ENCODE data around the gene ISM1.

Gene ISM1

DNA sequence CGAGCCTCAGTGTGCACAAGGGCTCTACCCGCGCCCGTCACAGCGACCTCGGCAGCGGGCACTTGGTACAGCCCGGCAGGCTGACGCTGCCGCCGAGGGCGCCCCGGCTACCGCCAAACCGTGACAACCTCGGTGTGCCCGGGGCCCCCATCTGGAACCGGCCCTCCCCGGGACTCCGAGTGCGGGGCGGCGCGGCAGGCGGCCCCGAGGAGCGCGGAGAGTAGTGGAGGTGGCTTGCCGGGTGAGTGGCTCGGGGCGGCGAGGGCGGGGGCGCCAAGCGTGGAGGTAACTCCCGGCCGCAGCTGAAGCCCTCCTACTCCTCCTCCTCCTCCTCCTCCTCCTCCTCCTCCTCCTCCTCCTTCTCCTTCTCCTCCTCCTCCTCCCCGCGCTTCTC lies at the start of gene ISM1:
Gene ISM1, plus strand, starts transcription at position 371 of the 394 bp plus-strand sequence. CDS start 503 bp downstream, outside the sequence.
- DNase-seq = peak; percentile 44

DNA sequence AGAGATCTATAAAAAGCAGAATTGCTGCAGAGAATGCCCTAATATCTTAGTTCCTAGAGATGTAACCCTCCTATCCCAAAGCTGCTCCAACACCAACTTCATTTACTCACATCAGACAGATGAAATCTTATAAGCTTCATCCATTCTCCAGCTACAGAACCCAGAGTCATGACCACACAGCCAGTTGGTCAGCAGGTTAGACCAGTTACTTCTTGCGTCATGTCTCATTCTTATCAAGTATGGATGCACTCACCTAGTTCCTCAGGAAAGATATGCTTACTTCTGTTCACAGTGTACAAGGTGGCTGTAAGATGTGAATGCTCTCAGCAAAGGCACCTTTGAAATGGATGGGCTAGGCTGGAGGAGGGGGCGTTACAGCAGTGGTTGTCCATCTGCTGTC lies 47.9 kb upstream of the ISM1 start:
- DNase-seq = no peak

DNA sequence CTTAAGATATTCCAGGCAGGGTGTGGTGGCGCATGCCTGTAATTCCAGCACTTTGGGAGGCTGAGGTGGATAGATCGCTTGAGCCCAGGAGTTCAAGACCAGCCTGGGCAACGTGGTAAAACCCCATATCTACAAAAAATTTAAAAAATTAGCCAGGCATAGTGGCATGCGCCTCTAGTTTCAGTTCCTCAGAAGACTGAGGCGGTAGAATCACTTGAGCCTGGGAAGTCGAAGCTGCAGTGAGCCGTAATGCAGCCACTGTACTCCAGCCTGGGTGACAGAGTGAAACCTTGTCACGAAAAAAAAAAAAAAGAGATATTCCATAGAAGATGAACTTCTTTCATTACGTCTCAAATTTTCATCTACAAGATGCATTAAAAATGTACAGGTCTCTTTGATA lies 46.7 kb upstream of the ISM1 start:
- no peak for DNase-seq

DNA sequence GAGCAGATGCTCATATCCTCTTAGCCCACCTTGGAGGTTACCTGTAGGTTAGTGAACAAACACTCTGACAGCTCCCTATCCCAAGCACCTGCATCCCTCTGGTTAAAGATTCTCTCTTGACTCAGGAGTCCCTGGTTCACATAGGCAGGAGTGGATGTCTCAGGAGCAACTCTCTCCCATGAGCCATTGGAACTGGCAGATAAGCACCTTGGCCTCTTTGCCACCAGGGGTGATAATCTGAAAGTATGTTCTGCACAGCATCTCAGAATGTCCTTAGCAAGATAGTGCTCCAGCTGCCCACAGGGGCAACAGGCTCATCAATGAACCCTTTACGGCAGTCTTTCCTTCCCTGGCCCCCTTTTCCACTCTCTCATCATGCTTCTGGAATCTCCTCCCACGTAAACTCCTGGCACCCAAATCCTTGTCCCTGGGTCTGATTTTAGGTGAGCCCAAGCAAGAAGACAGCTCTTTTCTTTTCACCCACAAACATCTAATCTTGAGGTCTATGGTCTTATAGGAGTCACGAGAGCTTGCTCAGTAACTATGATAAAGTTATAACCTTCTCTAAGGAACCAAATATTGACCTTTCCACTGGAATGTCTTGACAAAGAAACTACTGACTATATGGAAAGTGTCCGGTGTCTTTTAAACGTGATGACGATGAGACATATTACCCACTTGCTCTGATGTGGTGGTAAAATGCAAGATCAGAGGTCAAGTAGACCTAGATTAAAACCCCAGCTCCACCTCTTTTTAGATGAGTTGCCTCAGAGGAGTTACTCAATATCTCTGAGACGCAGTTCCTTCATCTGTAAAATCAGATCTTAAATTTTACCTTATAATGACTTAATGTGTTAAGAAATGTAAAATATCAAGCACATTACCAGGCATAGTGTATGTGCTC lies 39.8 kb upstream of the ISM1 start:
- DNase-seq = no peak

DNA sequence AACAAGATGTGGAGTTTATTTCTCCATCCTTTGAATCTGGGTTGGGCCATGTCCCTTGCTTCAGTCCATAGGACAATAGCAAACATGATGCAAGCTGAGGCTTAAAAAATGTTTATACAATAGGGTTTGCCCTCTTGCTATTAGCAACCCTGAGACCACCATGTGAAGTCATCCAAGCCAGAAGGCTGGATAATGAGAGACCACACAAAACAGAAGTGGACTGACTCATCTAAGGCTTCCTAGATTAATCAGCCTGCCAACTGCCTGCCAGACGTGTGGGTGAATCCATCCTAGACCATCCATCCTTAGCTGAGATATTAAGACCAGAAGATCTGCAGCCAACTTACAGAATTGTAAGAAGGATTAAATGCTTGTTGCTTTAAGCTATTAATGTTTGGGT lies 38.1 kb upstream of the ISM1 start:
- DNase-seq = no peak

DNA sequence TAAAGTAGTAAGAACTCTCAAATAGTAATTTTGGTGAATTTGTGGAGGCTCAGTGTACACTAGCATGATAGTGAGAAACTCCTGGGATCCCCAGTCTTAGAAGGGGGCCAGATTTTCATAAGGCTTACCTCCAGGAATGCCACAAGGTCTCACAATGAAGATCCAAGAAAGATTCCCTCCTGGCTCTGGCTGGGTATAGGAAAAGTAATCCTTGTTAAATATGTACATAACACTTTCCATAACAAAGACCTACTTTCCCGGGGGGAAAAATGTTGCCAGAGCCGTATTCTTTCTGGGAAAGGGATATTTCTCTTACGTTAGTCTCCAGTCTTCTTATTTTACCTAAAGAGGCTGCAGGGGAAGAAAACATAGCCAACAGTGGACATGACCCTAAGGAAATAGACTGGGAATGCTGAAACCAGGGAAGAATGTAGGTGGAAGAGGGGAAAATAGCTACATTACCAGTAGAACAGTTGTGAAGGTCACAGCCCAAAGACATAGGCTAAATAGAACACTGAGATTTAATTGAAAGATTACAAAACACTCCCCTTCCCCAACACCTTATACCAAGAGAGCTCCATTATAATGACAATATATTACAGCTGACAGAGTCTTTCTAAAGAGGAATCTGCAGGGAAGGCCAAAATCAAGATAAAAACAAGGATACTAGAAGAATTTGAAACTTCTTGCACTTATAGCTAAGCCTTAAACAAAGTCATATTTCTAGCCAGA lies 34.9 kb upstream of the ISM1 start:
- no peak for DNase-seq

DNA sequence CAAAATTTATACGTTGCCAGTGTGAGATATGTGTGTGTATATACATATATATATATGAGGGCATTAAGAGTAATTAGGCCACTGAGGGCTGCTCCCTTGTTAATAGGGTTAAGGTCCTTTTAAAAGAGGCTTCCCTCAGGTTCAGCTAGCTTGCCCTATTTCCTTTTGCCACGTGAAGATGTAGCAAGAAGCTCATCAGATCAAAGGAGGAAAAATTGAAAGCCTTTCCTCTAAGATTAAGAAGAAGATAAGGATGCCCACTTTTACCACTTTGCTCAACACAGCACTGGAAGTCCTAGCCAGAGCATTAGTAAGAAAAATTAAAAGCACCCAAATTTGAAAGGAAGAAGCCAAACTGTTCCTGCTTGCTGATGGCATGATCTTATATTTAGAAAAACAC lies 33.2 kb upstream of the ISM1 start:
- no peak for DNase-seq

DNA sequence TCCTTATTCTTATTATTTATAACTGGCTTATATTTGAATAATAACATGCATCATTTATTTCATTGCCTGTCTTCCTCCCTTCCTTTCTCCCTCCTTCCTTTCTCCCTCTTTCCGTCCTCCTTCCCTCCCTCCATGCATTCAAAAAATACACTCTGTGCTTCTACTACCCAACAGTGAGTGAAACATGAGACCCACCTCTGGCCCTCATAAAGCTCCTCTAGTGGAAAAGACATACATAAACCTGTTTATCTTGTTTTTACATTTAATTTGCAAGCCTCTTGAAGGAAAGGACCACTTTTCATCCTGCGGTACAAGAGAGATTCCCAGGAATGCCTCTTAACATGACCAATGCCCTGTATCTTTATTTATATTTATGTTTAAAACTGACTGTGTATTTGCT lies 21.8 kb upstream of the ISM1 start:
- no peak for DNase-seq

DNA sequence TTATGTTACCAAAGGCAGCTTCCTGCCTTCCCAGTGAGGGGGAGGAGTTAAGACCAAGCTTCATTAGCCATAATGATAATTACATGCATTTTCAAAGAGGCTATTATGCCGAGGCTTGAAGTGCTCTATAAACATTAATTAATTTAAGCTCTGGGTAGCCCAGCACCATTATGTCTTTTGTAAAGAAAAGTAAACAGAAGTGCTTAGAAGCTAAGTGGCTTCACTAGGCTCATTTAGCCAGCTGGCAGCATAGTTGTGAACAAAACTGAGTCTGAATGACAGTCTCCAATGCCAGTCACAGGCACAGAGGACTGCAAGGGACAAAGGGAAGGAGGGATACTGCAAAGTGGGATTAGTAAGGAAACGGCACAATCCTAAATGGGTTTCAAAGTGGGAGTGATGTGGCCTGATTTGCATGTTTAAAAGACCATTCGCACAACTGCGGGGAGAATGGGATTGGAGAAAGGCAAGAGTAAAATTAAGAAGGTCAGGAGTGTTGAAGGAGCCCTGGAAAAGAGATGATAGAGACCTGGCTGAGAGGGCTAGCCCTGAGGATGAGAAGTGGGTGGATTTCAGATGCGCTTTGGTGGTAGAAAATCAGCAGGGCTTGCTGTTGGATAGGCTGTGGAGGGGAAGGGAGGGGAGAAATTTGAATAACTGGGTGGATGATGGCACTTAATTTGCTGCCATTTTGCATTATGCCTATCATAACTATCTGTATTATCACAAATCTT lies 20.1 kb upstream of the ISM1 start:
- DNase-seq = no peak

DNA sequence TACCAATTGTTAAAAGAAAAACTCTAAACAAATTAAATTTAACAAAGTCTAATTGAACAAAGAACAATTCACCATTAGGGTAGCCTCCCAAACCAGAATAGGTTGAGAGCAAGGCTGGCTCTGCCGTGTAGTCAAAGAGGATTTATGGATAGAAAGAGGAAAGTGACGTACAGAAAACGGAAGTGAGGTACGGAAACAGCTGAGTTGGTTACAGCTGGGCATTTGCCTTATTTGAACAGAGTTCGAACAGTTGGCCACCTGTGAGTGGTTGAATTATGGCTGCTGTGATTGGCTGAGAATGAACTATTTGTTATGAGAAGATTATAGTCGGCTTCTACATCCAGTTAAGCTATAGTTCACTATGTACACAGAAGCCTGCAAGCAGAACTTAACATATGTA lies 18.5 kb upstream of the ISM1 start:
- no peak for DNase-seq

DNA sequence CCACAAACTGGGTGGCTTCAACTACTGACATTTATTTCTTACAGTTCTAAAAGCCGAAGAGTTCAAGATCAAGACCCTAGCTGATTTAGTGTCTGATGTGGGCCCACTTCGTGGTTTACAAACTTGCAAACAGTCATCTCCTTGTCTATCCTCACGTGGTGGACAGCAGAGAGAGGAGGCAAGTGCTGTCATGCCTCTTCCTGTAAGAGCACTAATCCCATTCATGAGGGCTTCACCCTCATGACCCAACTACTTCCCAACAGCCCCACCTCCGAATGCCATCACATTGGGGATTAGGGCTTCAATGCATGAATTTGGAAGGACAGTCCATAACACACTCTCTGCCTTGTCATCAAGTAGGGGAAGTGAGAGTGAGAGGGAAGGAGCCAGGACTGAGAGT lies 15.6 kb upstream of the ISM1 start:
- DNase-seq = no peak

DNA sequence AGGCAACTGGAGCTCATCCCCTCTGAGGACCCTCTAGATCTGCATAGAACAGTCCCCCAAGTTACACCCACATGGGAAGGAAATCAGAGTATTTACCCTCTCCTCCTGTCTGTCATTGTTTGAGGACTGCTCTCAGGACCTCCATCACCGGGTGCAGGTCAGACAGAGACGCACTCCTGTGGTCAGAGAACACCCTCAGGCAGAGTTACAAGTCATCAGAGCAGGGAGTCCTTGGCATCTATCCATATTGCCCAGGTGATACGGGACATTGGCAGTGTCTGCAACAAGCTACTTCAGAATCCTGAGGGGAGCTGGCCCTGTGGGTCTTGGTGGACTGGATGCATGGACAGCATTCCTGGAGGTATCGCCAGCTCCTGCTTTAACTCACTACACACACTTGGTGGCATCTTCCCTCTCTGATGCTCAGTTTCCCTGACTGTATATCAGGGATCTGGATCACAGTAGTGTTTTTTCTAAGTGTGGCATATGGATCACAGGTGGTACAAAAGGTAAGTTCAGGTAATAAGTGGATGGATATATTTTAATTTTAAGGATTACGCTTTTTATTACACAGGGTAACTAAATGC lies 15.1 kb upstream of the ISM1 start:
- no peak for DNase-seq

DNA sequence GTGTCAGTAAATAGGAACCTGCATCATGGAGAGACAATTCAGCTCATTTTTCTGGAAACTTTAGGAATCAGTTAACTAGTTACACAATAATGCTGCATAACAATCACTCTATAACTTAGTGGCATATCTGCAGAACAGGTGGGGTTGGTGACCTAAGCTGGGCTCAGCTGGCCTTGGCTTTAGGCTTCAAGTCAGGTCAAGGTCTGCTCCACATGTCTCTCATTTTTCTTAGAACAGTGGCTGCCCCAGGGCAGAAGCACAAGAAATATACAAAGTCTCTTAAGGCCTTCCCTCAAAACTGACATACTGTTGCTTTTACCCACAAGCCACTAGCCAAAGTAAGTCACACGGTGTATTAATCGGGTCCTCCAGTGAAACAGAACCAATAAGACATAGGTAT lies 14.1 kb upstream of the ISM1 start:
- DNase-seq = no peak

DNA sequence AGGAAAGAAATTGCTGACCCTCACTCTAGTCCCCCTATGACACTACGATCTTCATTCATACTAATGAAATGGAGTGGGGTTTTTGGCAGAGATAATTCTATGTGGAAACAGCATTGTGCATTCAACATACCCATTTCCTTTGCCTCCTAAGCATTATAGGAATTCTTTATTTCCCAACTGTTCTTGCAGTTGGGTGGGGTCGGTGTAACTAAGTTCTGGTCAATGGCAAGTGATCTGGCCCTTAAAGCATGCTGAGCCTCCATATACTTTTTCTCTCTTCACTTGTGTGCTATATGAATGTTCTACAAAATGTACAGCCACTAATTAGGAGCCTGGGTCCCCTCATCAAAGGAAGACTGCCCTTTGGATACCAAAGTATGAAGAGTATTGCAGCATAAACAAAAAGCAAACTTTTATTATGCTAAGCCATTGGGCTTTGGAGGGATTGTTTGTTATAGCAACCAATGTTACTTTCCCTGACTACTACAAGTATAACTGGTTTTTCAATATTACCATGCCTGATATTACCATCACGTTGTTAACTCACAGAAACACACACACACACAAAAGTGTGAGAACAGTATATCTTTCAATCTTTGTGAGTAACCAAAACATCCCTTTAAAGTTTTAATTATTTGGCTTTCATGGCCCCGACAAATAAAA lies 9.0 kb upstream of the ISM1 start:
- no peak for DNase-seq

DNA sequence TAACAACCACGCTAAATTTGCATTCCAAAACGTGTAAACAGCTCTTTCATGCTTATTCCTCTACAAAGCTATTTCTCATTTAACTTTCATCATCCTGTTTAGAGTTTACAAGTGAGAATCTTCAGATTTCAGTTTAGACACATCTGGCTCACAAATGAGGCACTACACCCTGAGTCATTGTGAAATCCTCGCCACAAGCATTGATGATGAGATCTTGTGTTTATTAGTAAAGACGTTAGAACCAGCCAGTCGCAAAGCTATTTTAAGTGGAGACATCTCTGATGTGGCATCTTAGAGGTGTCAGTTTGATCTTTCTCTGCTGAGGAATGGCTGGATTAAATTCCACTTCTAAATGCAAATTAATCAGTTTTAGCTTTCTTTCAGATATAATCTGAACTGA lies 8.3 kb upstream of the ISM1 start:
- no peak for DNase-seq

DNA sequence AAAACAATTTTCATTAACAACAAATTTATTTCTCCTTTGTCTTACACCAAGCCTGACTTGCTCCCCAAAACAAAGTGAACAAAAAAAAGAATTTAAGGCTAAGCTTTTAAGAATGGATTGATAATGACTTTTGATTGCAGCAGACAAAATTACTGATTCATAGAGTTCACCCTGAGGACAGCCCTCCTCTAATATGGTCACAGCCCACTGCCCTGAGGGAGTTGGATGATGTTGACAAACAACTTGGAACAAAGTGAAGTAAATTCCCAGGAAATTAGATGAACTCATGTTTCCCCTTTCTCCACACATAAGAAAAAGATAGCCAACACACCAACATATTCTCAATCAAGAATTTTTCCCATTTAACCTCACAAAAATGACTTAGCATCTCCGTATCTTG lies 7.7 kb upstream of the ISM1 start:
- no peak for DNase-seq

DNA sequence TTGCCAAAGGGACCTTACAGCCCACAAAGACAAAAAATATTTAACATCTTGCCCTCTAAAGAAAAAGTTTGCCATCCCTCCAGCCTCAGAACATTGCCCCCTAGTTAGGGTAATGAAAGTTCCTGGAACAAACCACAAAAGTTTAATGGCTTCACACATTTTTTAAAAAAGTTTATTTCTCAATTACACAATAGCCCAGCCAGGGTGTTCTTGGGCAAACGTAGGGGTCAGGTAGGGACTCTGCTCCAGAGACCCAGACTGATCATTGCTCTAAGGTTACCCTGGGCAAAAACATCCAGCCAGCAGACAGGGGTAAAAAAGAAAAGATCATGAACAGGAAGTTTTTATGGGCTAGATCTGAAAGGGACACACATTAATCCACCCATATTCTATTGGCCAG lies 4.5 kb upstream of the ISM1 start:
- no peak for DNase-seq

DNA sequence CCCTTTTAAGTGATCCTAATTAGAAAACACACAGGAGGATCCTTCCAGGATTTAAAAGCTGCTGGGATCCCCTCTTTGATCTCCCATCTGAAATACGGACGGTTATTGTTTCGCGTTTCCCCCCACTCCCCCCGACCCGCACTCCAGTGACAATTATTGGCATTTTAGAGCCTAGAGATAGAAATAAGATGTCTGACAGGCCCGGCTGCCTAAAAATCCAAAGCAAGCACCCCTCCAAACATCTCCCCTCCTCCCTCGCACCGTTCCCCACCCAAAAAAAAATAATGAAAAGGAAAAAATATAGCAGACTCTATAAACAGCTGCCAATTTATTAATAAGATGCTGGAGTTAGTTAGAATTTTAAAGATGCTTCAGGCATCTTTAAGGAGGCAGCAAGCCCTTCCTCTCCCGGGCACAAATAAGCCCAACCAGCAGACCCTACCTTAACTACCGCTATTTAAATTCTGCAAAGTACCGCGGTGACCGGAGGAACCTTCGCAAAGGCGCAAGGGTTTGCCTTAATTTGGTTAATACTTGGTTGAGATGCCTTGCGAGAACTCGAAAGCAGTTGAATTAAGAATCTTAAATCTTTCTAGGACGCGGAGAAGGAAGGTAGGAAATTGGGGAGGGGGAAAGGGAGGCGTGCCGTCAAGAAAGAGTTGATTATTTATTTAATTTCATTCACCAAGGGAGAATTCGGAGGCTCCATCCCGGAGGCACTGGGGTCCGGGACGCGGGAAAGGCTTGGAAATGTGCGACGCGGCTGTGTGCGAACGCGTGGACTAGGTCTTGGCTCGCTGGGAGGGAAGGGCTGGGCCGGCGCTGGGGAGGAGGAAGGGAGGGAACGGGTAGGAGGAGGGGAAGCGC lies 1.5 kb upstream of the ISM1 start:
- DNase-seq = no peak

DNA sequence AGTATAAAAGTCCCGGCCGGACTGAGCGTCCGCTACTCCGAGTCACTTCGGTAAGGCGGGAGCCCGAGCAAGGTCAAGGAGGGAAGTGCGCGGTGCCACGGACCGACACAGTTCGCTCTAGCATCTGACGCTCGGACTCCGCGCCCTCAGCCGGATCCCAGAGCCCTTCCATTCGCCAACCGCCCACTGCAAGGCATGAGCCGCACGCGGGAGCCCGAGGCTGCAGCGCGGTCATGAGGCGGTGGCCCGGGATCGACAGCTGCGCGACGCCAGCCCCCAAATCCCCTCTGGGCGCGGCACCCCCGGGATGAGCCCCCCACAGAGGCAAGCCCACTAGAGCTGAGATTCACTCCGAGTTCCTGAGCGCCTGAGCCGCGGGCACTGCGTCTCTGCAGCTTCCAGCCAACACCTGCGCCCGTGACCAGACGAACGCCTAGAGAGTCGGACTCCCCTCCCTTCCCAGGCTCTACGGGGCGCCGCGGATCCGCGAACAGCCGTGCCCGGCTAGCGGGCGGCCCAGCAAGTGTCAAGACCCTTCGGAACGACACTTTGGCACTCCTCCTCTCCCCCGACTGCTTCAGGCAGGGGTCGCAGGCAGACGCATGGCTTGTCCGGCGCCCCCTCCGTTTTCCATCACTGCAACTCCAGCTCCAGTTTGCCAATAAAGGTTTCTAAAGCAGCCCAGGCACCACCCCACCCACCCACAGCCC lies 725 bp upstream of the ISM1 start:
- DNase-seq = peak; percentile 29

DNA sequence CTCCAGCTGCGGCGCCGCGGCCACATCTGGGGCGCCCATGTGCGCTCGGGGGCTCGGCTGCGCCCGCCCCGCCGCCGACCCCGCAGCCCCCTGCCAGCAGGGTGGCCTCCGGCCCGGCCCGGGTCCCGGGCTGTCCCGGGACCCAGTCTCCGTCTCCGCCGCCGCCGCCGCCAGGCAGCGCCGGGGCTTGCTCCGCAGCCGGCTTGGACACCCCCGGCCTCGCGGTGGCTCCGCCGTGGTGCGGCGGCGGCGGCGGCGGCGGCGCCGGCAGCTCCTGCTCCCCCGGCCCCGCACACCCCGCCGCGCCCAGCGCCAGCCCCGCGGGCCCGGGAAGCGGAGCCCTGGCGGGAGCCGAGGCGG lies 219 bp downstream of the ISM1 start:
- no peak for DNase-seq

DNA sequence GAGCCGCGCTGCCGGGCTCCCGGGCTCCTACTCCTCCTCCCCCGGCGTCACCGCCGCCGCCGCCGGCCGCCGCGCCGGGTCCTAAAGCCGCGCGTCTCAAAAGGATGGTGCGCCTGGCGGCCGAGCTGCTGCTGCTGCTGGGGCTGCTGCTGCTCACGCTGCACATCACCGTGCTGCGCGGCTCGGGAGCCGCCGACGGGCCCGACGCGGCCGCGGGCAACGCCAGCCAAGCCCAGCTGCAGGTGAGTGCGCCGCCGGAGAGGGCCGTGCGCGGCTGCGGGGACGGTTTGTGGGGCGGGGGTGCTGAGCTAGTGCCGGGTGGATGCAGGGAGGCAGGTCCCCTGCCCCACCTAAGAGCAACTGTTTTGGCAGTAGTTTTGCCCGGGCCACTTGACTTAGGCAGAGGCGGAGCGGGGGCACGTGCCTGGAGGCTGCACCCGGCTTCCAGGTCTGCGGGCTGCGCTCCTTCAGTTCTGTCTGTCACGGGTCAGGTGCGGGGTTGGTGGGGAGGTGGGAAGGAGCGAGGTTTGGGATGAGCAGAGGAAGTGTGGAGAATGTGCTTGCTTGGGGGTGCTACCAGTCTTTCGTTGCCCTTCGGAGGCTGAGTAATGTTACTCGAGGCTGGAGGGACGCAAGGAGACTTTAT lies 722 bp downstream of the ISM1 start:
- DNase-seq = peak; percentile 75

Data from CD4-positive, alpha-beta T cell treated with Interleukin-21 for 1 hour (primary cell).